DOHH2 (cell line): Measurements from ENCODE around the gene CBS.
"Not testable (repeated sequence)": the region's sequence is repeated elsewhere in the genome, so short reads cannot be mapped to it uniquely, and the experiment has no call there.

Experiments used
- EZH2phosphoT487 ChIP-seq: fragments of 200-600 bp; sonication (generic); IDR thresholded peaks from 2 replicates; pipeline ENCODE4 v1.6.1; 2017; ENCODE audit warnings: borderline replicate concordance, mild to moderate bottlenecking, antibody characterized with exemption, low read length, moderate library complexity, mixed read lengths
- TF ChIP-seq, protein P1 (sequence below): fragments of 200-600 bp; sonication (generic); IDR thresholded peaks from one replicate; pipeline ENCODE4 v1.5.1; 2014; ENCODE audit warnings: antibody characterized with exemption, mild to moderate bottlenecking, low read depth, low read length; ENCODE audit not compliant: poor library complexity, severe bottlenecking

DNA sequence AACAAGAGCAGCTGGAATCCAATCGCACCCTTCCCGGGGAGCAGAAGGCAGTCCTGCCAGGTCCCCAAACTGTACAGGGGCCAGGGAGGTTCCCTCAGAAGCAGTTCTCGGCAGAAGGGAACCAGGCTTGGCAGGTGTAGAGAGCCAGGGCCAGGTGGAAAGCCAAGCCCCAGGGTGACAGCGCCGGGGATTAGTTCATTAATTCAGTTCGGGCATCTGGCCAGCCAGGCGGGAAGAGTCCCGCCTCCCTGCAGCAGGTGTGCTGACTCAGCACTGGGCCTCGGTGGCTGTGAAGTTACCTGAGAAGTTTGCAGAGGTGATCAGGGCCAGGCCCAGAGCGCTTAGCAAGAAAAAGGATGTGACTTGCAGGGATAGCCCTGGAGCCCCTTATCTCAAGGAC, 6.0 kb downstream of the CBS start:
- TF ChIP-seq EZH2phosphoT487, result not testable (repeated sequence)
- TF ChIP-seq, protein P1, sequence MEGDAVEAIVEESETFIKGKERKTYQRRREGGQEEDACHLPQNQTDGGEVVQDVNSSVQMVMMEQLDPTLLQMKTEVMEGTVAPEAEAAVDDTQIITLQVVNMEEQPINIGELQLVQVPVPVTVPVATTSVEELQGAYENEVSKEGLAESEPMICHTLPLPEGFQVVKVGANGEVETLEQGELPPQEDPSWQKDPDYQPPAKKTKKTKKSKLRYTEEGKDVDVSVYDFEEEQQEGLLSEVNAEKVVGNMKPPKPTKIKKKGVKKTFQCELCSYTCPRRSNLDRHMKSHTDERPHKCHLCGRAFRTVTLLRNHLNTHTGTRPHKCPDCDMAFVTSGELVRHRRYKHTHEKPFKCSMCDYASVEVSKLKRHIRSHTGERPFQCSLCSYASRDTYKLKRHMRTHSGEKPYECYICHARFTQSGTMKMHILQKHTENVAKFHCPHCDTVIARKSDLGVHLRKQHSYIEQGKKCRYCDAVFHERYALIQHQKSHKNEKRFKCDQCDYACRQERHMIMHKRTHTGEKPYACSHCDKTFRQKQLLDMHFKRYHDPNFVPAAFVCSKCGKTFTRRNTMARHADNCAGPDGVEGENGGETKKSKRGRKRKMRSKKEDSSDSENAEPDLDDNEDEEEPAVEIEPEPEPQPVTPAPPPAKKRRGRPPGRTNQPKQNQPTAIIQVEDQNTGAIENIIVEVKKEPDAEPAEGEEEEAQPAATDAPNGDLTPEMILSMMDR, result not testable (repeated sequence)
